Activated CD8-positive, alpha-beta memory T cell treated with anti-CD3 and anti-CD28 coated beads for 48 hours (primary cell): Measurements from ENCODE around the gene ZNF638.

Experiments
- DNase-seq, 3 experiments: peaks; one replicate each; pipeline ENCODE4 v3.0.0-alpha.2; 2020; ENCODE audit warnings: low read depth in 2 of 3, low spot score in 2 of 3

ZNF638 gene

GRCh38 chr2:71336384-71336783, 4.8 kb downstream of the ZNF638 start:
- no peak for DNase-seq

- no peak for DNase-seq
These were observed 5.2 kb downstream of the ZNF638 start for GRCh38 chr2:71336802-71337201.

DNA sequence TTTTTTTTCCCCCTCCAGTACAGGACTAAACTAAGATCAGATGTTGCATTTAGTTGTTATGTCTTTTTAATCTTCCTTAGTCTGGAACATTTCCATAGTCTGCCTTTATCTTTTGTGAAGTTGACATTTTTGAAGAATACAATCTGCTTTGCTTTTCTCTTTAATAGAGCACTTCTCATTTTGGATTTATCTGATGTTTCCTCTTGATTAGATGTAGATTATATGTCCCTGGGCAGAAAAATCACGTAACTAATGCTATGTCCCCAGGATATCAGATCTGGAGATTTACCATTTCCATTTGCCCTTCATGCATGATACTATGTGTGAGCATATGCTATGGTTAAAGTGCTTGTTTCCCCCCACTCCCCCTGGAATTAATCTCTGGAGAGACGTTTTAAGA, 6.2 kb downstream of the ZNF638 start:
- no peak for DNase-seq

DNA sequence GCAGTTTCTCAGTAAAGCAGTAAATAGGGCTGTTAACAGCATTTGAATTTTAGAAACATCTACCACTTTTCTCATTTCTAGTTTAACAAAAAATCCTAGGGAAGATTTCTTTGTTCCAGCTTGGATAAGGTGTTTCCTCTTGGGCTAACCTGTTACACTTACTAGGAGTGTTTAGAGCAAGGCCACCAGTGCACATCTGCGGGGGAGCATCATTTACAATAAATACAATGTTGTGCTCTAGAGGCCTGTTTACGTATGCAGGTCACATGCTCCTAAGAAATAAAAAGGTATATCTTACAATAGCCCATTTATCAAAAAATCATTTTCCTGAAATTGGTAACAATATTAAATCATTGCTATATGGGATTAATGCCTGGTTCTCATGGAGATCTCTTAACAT, 8.1 kb downstream of the ZNF638 start:
- no peak for DNase-seq

DNA sequence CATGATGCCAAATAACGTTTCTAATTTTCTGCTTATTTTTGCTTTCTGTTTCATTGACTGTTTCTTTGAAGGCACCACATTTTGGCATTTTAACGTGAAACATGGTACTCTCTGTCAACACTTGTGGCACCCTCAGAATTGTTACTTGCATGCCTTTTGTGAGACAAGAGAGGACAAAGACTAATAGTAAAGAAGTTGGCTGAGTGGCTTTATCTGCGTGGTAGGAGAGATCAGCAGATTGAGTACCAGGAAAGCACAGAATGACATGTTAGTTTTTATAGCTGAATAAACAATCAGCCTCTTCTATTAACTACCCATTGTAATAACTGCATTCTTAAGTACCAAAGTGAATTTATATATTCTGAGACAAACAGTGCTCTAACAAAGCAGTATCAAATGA, 8.6 kb downstream of the ZNF638 start:
- no peak for DNase-seq

GRCh38 chr2:71341645-71342044, 10.1 kb downstream of the ZNF638 start:
- DNase-seq, result no peak

DNA sequence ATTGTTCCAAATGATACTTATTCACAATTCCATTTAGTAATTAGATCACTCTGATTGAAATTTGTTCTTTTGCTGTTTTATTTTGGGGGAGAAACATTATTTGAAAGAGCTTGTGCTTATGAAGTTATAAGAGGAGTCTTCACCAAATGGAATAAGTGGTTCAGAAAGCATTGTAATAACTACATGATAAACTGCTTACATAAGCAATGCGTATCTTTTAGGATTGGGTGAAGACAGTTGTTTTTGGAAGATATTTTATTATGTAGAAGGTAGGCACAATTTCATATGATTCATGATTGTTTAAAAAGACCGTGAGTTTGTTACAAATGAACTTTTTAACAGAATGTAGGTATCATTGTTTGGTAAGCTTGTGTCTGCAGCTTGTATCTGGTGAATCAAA, 14.5 kb downstream of the ZNF638 start:
- no peak for DNase-seq

DNA sequence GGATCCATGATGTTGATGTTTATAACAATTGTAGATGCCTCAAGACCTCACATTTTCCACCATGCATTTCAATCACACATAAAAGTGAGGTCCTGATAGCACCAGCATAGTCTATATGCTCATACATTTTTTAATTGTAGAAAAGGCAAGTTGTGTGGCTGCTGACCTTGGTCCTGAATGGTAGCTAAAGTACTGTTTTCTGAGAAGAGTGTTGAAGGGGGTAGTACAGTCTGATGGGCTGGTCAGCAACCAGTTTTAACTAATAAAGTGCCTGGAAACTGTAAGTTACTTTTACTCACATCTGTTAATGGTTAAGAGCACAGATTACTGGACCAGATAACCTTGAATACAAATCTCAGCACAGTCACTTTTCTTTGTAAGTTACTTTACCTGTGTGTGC, 15.9 kb downstream of the ZNF638 start:
- no peak for DNase-seq

DNA sequence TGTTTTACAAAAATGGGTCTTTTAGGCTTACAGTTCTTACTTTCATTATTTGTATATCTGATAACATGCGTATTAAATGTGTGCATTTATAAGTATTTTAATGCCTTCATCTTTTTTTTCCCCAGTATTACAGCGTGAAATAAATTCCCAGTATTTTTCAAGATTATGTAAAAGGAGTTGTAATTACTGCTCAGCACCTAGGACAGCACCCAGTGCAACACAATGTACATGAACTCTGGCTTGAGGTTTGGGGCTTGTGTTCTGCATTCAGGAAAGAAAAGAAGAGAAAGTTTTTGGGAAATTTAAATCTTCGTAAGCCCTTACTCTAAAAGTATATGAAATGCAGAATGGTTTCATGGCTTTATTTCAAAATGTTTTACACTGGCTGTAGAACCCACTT, 16.7 kb downstream of the ZNF638 start:
- no peak for DNase-seq

DNA sequence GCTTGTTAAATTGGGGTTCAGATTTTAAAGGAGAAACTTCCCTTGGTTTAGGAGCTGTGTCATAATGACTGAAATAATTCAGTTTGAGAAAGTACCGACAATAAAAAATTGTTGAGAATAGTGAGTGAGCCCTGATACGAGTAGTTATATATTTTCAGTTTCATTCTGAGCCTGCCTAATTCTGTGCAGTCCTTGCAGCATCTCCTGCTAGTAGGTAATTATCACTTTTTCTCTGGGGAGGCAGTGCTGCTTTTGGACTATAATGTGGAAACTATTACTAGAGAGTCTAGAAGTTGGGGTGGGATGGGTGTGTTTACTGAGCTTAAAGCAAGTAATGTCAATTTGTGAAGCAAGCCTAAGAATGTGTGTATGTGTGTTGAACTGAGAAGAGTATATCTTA, 21.7 kb downstream of the ZNF638 start:
- no peak for DNase-seq

DNA sequence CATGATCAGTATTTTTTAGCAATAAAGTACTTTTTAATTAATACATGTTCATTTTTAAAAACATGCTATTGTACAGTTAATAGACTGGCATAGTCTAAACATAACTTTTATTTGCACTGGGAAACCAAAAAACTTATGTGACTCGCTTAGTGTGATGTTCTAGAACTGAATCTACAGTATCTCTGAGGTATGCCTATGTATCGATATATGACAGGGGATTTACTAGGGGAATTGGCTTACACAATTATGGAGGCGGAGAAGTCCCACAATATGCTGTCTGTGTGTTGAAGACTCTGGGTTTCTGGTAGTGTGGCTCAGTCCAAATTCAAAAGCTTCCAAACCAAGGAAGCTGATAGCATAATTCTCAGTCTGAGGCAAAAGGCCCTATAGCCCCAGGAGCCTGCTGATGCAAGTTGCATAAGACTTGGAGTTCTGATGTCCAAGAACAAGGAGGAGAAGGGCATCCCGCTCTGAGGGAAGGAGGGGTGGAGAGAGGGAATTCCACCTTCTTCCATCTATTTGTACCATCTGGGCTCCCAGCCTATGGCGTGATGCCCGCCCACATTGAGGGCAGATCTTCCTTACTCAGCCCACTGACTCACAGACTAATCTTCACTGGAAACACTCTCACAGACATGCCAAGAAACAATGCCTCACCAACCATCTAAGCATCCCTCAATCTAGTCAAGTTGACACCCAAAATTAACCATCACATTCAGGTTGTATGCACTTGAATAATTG, 27.5 kb downstream of the ZNF638 start:
- peak in 1 of 3 experiments; percentile 5 for DNase-seq

DNA sequence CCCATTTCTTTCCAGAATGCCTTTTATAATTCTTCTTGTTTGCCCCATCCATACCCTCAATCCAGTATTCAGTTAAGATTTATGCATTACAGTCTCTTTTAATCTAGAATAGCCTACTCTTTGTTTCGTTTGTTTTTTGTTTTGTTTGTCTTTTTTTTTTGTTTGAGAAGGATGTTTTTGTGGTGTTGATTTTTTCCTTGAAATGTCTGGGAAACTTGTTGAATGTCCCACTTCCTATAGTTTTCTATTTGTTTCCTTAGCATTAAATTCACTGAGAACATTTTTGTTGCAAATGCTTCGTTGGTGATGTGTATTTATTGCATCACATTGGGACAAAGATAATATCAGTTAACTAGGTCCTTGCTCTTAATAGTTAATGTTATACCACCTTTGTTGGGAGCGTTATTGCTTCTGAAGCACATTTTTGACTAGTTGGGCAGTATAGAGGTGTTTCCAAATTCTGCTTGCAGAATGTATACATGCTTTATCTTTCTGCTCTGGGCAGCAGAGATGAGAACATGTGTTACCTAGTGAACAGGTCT, 28.9 kb downstream of the ZNF638 start:
- DNase-seq, result no peak

- no peak for DNase-seq
These were observed 30.0 kb downstream of the ZNF638 start for GRCh38 chr2:71361631-71362030.

GRCh38 chr2:71362447-71362846, 30.9 kb downstream of the ZNF638 start:
- no peak for DNase-seq

DNA sequence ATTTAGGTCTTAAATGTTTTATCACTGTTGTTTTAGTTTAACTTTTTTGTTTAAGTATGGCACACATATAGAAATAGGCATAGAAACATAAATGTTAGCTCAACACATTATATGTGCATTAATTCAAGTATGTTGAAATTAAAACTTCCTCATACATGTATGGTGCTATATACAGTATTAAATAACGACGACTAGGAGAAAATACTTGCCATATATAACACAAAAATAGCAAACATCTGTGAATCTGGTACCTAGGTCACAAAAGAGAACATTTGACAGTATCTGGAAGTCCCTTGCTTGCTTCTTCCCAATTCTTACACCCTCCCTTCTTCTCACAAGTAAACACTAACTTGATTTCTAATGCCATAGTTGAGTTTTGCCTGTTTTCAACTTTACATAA, 38.4 kb downstream of the ZNF638 start:
- no peak for DNase-seq

- no peak for DNase-seq
These were observed 40.5 kb downstream of the ZNF638 start for GRCh38 chr2:71372042-71372441.

DNA sequence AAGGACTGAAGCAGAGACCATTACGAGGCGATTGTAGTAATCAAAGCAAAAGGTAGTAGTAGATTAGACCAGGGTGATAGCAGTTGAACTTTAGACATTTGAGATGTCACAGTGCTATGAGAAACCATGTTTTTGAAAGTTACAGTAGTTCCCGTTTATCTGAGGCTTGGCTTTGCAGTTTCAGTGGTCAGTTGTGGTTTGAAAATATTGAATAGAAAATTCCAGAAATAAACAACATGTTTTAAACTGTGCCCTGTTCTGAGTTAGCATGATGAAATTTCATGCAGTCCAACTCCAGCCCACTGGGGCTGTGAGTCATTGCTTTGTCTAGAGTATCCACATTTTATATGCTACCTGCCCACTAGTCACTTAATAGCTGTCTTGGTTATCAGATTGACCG, 47.5 kb downstream of the ZNF638 start:
- DNase-seq, result no peak

DNA sequence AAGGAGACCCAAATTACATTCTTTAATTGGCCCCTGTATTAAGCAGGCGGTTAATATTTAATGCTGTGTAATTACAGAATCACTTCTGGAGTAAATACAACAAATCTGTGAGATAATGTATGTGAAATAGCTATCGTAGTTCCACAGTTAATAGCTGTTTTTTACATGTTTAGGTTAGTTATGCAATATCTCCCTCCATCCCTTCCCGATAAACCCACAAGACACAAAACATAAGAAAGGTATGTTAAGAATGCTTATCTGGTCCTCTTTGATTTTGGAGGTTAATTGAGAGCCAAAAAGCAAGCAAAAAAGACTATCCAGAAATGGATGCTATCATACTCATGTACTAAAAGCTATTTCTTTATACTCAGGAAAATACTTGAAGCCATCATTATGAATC, 49.1 kb downstream of the ZNF638 start:
- no peak for DNase-seq

DNA sequence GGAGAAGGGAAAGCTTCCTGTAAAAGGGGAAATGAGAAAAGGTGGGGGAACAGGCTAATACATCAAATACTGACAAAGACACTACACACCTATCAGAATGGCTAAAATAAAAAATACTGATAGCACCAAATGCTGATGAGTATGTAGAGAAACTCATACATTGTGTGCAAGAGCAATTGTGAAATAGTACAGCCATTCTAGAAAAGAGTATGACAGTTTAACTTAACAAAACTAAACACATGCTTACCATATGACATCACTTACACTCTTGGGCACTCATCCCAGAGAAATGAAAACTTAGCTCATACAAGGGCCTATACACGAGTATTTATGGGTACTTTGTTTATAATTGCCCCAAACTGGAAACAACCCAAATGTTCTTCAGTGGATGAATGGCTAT, 53.4 kb downstream of the ZNF638 start:
- no peak for DNase-seq

GRCh38 chr2:71388214-71388613, 56.6 kb downstream of the ZNF638 start:
- no peak for DNase-seq

DNA sequence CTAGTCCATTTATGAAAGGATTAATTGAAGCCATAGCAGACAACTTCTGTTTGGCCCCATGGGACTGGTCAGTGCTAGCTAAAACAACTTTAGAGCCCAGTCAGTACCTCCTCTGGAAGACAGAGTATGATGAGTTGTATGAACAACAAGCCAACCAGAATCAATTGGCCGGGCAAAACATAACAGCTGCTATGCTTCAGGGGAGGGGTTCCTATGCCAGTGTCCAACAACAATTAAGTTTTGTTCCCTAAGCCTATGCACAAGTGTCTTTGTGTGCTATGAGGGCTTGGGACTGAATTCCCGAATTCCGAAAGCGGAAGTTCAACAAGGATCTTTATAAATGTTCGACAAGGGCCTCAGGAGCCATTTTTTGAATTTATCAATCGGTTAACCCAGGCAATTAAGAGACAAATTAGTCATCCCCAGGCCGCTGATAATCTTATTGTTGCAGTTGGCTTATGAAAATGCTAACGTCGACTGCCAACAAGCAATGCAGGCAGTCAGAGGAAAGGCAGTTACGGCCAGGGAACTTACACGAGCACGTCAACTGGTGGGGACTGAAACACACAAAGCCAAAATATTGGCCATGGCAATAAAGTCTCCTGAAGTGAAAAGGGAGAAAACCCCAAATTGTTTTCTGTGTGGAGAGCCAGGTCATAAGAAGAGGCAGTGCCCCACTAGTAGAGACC, 57.9 kb downstream of the ZNF638 start:
- DNase-seq, result no peak

- no peak for DNase-seq
These were observed 61.6 kb downstream of the ZNF638 start for GRCh38 chr2:71393216-71393615.

GRCh38 chr2:71395471-71395870, 63.9 kb downstream of the ZNF638 start:
- DNase-seq, result no peak
